HG03575 (cell line): ENCODE measurements around the gene NR0B1.

Experiments used
- ATAC-seq: cut with Tn5 transposase; IDR thresholded peaks from one replicate; pipeline ENCODE4 v1.9.1; 2021; ENCODE audit not compliant: unreplicated experiment, insufficient number of reproducible peaks, low FRiP score; ENCODE audit errors: extremely low read depth

Gene NR0B1

GRCh38 chrX:30278365-30278764, 30.8 kb downstream of the NR0B1 start:
- no peak for ATAC-seq

- ATAC-seq: no peak
These were observed 33.7 kb downstream of the NR0B1 start for GRCh38 chrX:30275498-30275897.

GRCh38 chrX:30270639-30271038, 38.6 kb downstream of the NR0B1 start:
- ATAC-seq: no peak

GRCh38 chrX:30262763-30263162, 46.4 kb downstream of the NR0B1 start:
- no peak for ATAC-seq

GRCh38 chrX:30261012-30261411, 48.2 kb downstream of the NR0B1 start:
- ATAC-seq: no peak

GRCh38 chrX:30259927-30260326, 49.3 kb downstream of the NR0B1 start:
- ATAC-seq: no peak
